Ureter (tissue), 1 donor: Measurements from ENCODE around the gene TOPORS. TPM values are rescaled to one million over a fixed set of nuclear protein-coding genes. Genes with fewer than 3 reads are reported as not detected.
"Not testable (repeated sequence)": the region's sequence is repeated elsewhere in the genome, so short reads cannot be mapped to it uniquely, and the experiment has no call there.

ENCODE experiments used
- DNase-seq: peaks from one replicate; pipeline ENCODE4 v3.0.0-alpha.2; 2020; ENCODE audit warnings: low spot score
- total RNA-seq: library from RNA; stranded (reverse); gene quantifications from one replicate; pipeline ENCODE4 v1.2.4, GENCODE V29; 2023
- donor health status: DM: yes; HTN: yes; CAD: no.

TOPORS gene
- 13.3 TPM for total RNA-seq

GRCh38 chr9:32552172-32552872 lies at the start of gene TOPORS, which contains the start of gene SMIM27:
Gene TOPORS, minus strand, starts transcription at chr9:32552586. Its CDS starts 150 bp downstream, at chr9:32552436.
Gene SMIM27, plus strand, starts transcription at chr9:32552327. Its CDS starts 108 bp downstream, at chr9:32552435.
- peak; percentile 87 for DNase-seq

DNA sequence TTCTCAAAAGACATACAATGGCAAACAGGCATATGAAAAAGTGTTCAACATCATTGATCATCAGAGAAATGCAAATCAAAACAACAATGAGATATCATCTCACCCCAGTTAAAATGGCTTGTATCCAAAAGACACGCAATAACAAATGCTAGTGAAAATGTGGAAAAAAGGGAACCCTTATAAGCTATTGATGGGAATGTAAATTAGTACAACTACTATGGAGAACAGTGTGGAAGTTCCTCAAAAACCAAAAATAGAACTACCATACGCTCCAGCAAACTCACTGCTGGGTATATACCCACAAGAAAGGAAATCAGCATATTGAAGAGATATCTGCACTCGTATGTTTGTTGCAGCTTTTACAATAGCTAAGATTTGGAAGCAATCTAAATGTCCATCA lies 46.6 kb upstream of the TOPORS start:
- DNase-seq, result not testable (repeated sequence)

DNA sequence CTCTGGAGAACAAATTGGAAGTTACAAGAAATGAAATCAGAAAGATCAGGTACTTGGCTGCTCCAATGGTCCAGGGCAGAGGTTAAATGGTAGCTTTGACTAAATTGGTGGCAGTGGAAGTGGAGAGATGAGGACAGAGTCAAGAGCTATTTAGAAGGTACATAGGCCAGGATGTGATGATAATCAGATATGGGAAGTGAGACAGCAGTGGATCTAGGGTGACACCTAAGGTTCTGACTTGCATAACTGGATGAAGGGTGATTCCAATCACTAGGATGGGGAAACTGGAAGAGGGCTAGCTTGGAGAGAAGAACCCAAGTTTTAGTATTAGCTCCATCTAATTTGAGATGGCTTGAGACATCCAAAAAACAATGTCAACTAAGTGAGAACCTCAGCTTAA lies 44.5 kb upstream of the TOPORS start:
- DNase-seq, result no peak

GRCh38 chr9:32596096-32596865 lies 43.9 kb upstream of the TOPORS start:
- no peak for DNase-seq

DNA sequence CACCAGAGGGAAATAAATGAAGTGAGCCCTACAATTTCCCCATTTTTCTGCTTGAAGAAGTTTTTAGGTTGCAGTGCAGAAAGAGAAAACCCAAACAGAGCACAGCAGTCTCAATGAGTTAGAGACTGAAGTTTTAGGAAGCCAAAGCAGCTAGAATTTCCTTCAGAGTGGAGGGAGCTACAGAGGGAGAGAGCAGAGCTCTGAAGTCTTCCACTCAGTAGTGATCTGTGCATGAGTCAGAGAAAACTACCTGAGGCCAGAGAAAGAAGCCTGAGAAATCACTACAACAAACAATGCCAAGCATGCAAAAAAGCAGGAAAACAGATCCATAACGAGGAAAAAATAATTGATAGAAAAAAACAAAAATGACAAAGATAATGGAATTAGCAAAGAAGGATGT lies 38.5 kb upstream of the TOPORS start:
- no peak for DNase-seq

DNA sequence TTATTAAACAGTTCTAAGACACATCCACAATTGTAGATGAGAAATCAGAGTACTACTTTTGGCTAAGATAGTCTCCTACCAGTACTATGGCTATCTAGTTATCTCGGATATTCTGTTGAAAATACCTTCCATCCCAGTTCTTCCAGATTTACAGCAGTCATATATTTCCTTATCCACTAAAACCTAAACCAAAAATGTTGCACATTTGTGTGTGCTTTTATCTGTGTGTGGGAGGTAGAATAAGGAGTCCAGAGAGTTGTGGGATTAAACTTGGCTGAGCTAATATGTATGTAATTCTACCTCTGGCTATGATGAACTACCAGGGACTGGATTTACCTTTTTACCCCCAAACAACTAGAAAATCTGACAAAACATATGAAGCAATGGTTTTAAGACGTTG lies 38.1 kb upstream of the TOPORS start:
- no peak for DNase-seq

GRCh38 chr9:32589083-32589723 lies 36.8 kb upstream of the TOPORS start:
- no peak for DNase-seq

GRCh38 chr9:32587901-32588300 lies 35.5 kb upstream of the TOPORS start:
- no peak for DNase-seq

- DNase-seq, result no peak
Observed at GRCh38 chr9:32584784-32585183, 32.4 kb upstream of the TOPORS start.

GRCh38 chr9:32581512-32582143 lies 29.2 kb upstream of the TOPORS start:
- DNase-seq, result no peak

- no peak for DNase-seq
Observed at GRCh38 chr9:32580631-32581300, 28.4 kb upstream of the TOPORS start.

GRCh38 chr9:32579706-32580331 lies 27.4 kb upstream of the TOPORS start:
- DNase-seq, result peak; percentile 73

DNA sequence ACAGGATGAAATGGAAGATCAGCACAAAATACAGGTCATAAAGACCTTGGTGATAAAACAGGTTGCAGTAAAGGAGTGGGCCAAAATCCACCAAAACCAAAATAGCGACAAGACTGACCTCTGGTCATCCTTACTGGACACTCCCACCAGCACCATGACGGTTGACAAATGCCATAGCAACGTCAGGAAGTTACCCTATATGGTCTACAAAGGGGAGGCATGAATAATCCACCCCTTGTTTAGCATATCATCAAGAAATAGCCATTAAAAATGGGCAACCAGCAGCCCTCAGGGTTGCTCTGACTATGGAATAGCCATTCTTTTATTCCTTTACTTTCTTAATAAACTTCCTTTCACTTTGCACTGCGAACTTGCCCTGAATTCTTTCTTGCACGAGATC lies 26.6 kb upstream of the TOPORS start:
- DNase-seq, result no peak

GRCh38 chr9:32577316-32577715 lies 24.9 kb upstream of the TOPORS start:
- no peak for DNase-seq

- DNase-seq, result no peak
Observed at GRCh38 chr9:32574858-32575257, 22.5 kb upstream of the TOPORS start.

DNA sequence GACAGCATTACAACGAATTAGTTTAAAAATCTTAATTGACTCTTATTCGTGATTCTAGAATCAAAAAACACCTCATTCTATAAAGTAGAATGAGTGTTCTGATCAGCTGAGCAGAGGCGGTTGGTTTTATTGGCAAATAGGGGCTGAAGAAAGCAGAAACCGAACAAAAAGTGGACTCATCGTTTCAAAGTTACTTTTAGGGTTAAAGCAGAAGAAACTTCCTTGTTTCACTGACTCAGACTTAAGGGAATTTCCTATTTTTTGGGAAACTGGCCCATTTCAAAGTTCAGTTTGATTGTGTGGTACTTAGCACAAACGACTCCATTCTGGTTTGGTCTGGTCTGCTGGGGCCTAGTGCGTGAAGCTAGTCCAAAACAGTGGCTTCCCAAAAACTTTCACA lies 21.4 kb upstream of the TOPORS start:
- no peak for DNase-seq

DNA sequence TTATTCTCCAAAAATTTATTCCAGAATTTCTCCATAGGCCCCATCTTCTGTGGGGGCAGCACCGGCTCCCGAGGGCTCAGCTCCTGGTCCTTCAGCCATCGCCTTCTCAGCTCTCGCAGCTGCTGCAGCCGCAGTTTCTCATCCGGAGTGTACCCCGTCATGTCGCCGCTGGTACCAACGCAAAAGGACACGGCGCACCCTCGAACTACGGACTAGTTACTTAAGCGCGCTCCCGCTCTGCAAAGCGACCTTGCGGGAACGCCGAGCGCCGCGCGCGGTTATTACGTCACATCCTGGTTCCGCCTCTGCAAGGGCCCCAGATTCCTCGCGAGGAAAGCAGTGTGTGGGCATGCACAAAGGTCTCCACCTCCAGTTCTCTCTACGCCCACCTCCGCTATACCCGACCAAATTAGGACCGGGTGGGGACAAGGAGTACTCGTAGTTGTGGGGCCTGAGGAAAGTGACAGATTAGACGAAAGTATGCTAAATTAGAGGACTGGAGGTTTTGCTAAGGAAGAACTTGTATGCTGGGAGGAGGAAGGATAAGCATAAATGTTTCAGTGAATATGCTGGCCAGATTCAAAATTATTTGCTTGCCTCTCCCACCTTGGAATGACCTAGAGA lies 20.6 kb upstream of the TOPORS start, which contains the start of gene NDUFB6:
TSS of gene NDUFB6 (minus strand) at position 260 of the 624 bp plus-strand sequence. CDS start at position 161, 99 bp downstream.
- DNase-seq, result peak; percentile 95

DNA sequence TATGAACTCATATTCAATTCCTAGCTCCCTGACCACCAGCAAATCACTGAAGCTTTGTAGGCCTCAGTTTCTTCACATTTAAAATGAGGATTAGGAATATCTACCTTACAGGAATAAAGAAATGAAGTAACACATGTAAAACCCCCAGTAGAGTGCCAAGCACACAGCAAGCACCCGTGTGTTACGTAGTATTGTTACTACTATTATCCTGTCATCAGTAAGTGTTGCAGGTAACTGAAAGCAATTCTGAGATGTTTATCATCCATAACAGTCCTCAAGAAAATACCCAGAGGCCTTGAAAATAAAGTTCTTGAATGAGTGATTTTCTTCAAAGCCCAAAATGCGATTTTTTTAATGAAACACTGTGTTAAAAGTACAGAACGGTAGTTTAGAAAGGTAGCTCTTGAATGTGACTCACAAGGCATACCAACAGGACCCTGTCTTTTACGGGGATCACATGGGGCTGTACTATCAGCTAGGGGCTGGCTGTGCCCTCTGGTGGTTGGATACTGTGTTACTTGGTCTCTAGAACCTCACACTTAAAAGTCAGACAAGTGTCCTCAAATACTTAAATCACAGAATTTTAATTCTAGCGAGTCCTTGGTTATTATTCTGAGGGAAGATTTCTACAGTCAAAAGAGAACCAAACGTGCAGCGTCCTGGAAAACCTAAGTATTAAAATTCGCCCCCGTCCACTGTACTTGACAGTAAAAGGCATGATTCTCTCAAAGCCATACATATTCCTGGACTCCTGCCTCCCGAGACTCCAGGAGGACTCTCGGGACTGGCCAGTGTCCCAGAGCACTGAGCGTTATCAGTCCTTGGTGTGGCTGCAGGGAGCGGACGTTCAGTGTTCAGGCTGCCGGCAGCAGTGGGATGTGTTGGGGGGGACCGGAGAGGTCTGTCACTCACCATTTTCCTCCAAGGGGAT lies 19.8 kb upstream of the TOPORS start:
- DNase-seq, result peak; percentile 71

GRCh38 chr9:32570262-32570661 lies 17.9 kb upstream of the TOPORS start:
- DNase-seq, result no peak
